ENCODE results near the gene DAB1. TPM values are rescaled to one million over a fixed set of nuclear protein-coding genes. Genes with fewer than 3 reads are reported as not detected.

The DAB1 gene
- total and polyA plus RNA-seq, 2 of the 8 experiments (the other 6 are each of a cell fraction or from before 2014, with no cell fraction given): 4.4 to 11.8 TPM

GRCh38 chr1:57285992-57286391 lies 137.9 kb downstream of the DAB1 start:
- ChIA-PET CTCF (ENCODE audit: partially characterized antibody) (no interaction called here), POLR2A (ENCODE audit: partially characterized antibody) (no interaction called here)
- H2AFZ ChIP-seq (ENCODE audit: low read length): no peak overlapping the region
- no peaks in the 10 kb centered on the region for H3K4me1 ChIP-seq (replicated peaks in 1 of 4; ENCODE audit: control insufficient read depth in 3 of 4, insufficient read depth in 4 of 4, low read length in 3 of 4)
- H4K5ac ChIP-seq (ENCODE audit: insufficient read length, low read depth, low read length): no peak overlapping the region
- no peak overlapping the region for H3K14ac ChIP-seq (ENCODE audit: insufficient read length)
- no peak overlapping the region for H3K9ac ChIP-seq (replicated peaks in 1 of 4; ENCODE audit: extremely low read depth in 1 of 4, low read depth in 3 of 4, low read length in 3 of 4)
- H2AK5ac ChIP-seq (ENCODE audit: low read depth, low read length): no peak overlapping the region
- H3K79me1 ChIP-seq (ENCODE audit: low read depth, low read length): no peaks in the 10 kb centered on the region; the same call in 1 of the 2 replicates
- no peak overlapping the region for H2BK20ac ChIP-seq (ENCODE audit: low read length)
- H3K56ac ChIP-seq (replicated peaks; ENCODE audit: insufficient read length, low read depth, low read length): no peak overlapping the region
- FAIRE-seq (no peak), DNase-seq (ENCODE audit: low read depth in 1 of 2, low spot score in 2 of 2) (no peak)
- H3K27ac ChIP-seq (ENCODE audit: low read depth, low read length): no peak overlapping the region
- no peaks in the 10 kb centered on the region for H4K20me1 ChIP-seq (replicated peaks in 1 of 2; ENCODE audit: control insufficient read depth in 1 of 2, insufficient read depth in 2 of 2, low read length in 2 of 2)
- H3K18ac ChIP-seq (ENCODE audit: extremely low read depth, low read length): no peak overlapping the region
- H2BK5ac ChIP-seq (ENCODE audit: low read depth, low read length): no peak overlapping the region
- no peaks in the 10 kb centered on the region for H3K27me3 ChIP-seq (replicated peaks in 1 of 4; ENCODE audit: control insufficient read depth in 3 of 4, extremely low read depth in 1 of 4, insufficient read depth in 3 of 4, low read length in 3 of 4)
- H2BK120ac ChIP-seq (replicated peaks; ENCODE audit: low read depth, low read length): no peak overlapping the region
- H3K23ac ChIP-seq (ENCODE audit: insufficient read length): no peak overlapping the region
- no peaks in the 10 kb centered on the region for H3K36me3 ChIP-seq (ENCODE audit: control insufficient read depth in 2 of 4, insufficient read depth in 4 of 4, low read length in 3 of 4)
- H4K91ac ChIP-seq (replicated peaks; ENCODE audit: insufficient read length, low read length): no peak overlapping the region
- no peak overlapping the region for H3K4me2 ChIP-seq (ENCODE audit: insufficient read depth in 1 of 2, low read depth in 2 of 2, low read length in 2 of 2)
- no peak overlapping the region for H2BK15ac ChIP-seq (ENCODE audit: low read length)
- no peak overlapping the region for H2BK12ac ChIP-seq (ENCODE audit: low read depth, low read length)
- no peak overlapping the region for H4K8ac ChIP-seq (ENCODE audit: extremely low read depth, insufficient read depth, low read length)
- H3K9me3 ChIP-seq (ENCODE audit: insufficient read depth in 2 of 2, low read depth in 1 of 2, low read length in 1 of 2): no peaks in the 10 kb centered on the region
- no peak overlapping the region for H3K4me3 ChIP-seq (ENCODE audit: extremely low read depth in 1 of 4, insufficient read depth in 2 of 4, low read depth in 3 of 4, low read length in 4 of 4)
- no peaks in the 10 kb centered on the region for H3K79me2 ChIP-seq (ENCODE audit: control insufficient read depth in 1 of 2, insufficient read depth in 2 of 2, low read length in 2 of 2)
- H3K4ac ChIP-seq (replicated peaks; ENCODE audit: insufficient read length, low read depth, low read length): no peak overlapping the region
- WGBS, 2 experiments (ENCODE audit: extremely low coverage in 1 of 2, insufficient coverage in 1 of 2, insufficient read length in 1 of 2, insufficient replicate concordance in 2 of 2, low coverage in 1 of 2, low lambda C conversion rate in 2 of 2, missing lambda C conversion rate in 1 of 2): 85% methylated on average over 2 of the region's 2 CpGs; no CpG with 5 or more reads in 1 of the 2 experiments
- TF ChIP-seq EGR1 (IDR thresholded peaks at IDR 0.05; ENCODE audit: borderline replicate concordance, low read depth, low read length): no peak
- no peak for TF ChIP-seq CEBPB (IDR thresholded peaks at IDR 0.05; ENCODE audit: low read depth, low read length)
- TF ChIP-seq E2F6 (IDR thresholded peaks at IDR 0.05): no peak
- no peak for TF ChIP-seq PHF8 (conservative IDR thresholded peaks at IDR 0.05; ENCODE audit: low read depth, low read length)
- TF ChIP-seq ASH2L (IDR thresholded peaks at IDR 0.05; ENCODE audit: low read length): no peak
- TF ChIP-seq NANOG (IDR thresholded peaks at IDR 0.05; ENCODE audit: insufficient read depth, low read depth, low read length, poor library complexity, severe bottlenecking): no peak
- no peak for TF ChIP-seq BCL11A (IDR thresholded peaks at IDR 0.05; ENCODE audit: low read depth in 2 of 2, low read length in 2 of 2)
- H3K23me2 ChIP-seq (ENCODE audit: low read depth, low read length): no peaks in the 10 kb centered on the region; the same call in 1 of the 2 replicates

All from H1 (cell line).